ENCODE measurements around the gene FAIM2.

FAIM2 gene

GRCh38 chr12:49891012-49891411, 12.7 kb downstream of the FAIM2 start:
- no peak for TF ChIP-seq CTCF (IDR thresholded peaks at IDR 0.05)

GRCh38 chr12:49890096-49890461, 13.6 kb downstream of the FAIM2 start:
- no peak for TF ChIP-seq CTCF (IDR thresholded peaks at IDR 0.05)

GRCh38 chr12:49889361-49890095, 14.2 kb downstream of the FAIM2 start:
- TF ChIP-seq CTCF (IDR thresholded peaks at IDR 0.05), result no peak

- no peak for TF ChIP-seq CTCF (IDR thresholded peaks at IDR 0.05)
Measured at GRCh38 chr12:49888461-49889151, 15.1 kb downstream of the FAIM2 start.

GRCh38 chr12:49887536-49888401, 15.9 kb downstream of the FAIM2 start:
- TF ChIP-seq CTCF (IDR thresholded peaks at IDR 0.05), result no peak

- no peak for TF ChIP-seq CTCF (IDR thresholded peaks at IDR 0.05)
Measured at GRCh38 chr12:49887091-49887490, 16.6 kb downstream of the FAIM2 start.

GRCh38 chr12:49885663-49886461, 17.8 kb downstream of the FAIM2 start:
- TF ChIP-seq CTCF (IDR thresholded peaks at IDR 0.05), result no peak
